ENCODE measurements around the gene PSMD9.
"Not testable (repeated sequence)": the region's sequence is repeated elsewhere in the genome, so short reads cannot be mapped to it uniquely, and the experiment has no call there.

PSMD9 gene

DNA sequence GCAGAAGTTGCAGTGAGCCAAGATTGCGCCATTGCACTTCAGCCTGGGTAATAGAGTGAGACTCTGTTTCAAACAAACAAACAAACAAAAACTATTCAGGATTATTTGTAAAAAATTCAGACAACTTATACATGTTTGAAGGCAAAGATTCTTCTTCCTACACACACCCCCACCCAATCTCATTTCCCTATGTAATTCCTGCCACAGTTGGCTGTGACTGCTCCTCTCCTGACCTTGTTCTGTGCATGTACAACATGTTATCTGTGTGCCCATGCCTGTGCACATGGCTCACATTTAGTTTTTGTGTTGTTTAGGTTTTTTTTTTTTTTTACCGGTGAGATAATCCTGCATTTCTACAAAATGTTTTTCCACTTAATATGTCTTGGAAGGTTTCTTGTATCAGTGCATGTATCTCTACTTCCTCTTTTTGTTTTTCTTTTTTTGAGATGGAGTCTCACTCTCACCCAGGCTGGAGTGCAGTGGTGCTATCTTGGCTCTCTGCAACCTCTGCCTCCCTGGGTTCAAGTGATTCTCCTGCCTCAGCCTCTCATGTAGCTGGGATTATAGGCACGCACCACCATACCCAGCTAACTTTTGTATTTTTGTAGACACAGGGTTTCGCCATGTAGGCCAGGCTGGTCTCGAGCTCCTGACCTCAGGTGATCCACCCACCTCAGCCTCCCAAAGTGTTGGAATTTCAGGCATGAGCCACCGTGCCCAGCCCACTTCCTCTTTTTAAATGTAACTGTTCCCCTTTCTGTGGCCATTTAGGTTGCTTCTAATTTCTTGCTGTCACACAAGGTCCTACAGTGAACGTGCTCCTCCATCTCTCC, 38.5 kb downstream of the PSMD9 start:
- DNase-seq, result no peak

DNA sequence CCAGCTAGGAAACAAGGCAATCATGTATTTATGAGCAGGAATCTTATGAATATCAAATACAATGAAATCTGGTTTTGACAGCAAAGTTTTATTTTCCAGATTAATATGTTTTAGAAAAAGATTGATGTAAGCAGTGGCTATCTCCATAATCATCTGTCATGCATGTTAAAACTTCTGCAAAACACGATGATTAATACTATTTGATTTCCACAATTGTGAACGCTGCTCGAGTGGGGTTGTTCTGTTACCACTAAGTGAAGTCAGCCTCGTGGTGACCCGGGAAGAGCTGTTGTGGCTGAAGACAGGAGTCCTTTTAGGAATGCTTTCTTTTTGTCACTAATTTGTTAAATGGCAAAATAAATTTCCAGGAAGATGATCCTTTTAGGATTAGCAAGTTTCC, 39.2 kb downstream of the PSMD9 start:
- DNase-seq, result no peak

DNA sequence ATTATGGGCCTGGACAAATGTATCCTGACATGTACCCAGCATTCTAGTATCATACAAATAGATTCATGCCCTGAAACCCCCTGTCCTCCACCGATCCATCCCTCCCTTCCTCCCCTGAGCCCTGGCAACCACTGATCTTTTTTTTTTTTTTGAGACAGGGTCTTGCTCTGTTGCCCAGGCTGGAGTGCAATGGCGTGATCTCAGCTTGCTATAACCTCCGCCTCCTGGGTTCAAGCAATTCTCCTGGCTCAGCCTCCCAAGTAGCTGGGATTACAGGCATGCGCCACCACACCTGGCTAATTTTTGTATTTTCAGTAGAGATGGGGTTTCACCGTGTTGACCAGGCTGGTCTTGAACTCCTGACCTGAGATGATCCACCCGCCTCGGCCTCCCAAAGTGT, 41.0 kb downstream of the PSMD9 start:
- not testable (repeated sequence) for DNase-seq

DNA sequence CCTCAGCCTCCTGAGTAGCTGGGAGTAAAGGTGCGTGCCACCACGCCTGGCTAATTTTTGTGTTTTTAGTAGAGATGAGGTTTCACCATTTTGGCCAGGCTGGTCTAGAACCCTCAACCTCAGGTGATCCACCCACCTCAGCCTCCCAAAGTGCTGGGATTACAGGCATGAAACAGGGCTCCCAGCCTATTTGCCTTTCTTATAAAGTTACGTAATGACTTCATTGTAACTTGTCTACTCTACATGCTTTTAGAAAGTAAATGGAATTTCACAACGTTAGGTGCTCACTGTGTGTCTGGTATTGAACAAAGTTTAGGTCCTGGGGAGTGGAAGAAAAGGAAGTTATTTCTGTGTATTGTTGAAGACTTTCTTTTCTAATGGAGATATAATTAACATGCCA, 42.3 kb downstream of the PSMD9 start:
- no peak for DNase-seq

DNA sequence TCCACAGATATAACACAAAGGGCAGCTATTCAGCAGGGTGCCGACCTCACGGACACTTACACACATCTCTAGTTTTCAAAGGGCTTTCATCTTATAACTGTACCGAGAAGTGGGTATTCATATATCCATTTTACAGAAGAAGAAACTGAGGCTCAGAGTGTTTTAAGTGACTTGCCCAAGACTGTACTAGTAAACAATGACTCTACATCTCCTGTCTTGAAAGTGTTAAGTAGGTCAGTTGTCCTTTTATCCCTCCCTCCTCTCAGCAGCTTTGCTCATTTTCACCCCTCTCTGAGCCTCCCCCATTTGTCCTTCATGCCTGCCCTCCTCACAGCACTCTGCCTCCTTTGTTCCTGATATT, 43.6 kb downstream of the PSMD9 start:
- DNase-seq, result no peak

DNA sequence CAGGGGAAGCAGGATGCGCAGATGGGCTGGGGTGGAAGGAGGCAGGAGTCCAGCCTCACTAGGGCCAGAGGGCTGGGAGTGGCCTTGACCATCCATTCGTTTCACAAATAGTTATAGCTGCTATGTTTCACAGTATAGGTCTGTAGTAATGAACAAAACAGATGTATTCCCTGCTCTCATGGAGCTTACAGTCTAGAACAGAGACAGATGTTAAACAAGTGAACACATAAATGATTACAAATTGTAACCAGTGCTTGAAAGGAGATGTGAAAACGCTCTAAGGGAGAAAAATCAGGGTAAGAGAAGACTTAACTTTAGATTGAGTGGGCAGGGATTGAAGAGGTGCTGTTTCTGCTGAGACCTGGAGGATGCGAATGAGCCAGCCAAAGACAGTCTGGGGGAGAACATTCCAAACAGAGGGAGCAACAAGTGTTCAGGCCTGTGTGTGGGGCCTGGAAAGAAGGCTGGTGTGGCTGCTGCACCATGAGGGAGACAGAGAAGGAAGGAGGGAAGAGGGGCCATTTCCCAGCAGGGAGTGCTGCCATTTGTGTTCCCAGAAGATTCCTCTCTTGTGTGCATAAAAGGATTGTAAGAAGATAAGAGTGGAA, 44.4 kb downstream of the PSMD9 start:
- DNase-seq, result no peak

DNA sequence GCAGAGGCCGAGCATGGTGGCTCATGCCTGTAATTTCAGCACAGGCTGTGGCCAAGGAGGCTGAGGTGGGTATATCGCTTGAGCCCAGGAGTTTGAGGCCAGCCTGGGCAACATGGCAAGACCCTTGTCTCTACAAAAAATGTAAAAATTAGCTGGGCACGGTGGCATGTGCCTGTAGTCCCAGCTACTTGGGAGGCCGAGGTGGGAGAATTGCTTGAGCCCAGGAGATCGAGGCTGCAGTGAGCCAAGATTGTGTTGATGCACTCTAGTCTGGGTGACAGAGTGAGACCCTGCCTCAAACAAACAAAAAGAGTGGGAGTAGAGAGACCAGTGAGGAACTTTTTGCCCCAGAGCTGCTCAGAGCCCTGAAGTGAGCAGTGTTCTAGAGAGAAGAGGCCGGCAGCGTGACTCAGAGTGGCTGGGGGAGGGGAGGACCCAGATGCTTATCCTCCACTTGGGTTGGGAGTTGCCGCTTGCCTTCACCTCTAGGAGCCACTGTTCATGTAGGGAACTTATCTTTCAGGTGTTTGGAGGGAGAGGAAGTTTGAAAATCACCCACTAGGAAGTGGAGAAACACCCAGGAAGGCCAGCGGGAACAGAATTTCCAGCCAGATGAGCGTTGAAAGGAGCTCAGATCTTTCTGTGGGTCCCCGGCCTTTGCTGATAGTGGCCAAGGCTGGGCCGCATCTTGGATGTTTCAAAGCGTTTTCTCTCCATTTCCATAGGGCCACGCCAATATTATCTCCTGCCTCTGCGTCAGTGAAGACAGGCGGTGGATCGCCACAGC, 45.1 kb downstream of the PSMD9 start:
- DNase-seq, result no peak

DNA sequence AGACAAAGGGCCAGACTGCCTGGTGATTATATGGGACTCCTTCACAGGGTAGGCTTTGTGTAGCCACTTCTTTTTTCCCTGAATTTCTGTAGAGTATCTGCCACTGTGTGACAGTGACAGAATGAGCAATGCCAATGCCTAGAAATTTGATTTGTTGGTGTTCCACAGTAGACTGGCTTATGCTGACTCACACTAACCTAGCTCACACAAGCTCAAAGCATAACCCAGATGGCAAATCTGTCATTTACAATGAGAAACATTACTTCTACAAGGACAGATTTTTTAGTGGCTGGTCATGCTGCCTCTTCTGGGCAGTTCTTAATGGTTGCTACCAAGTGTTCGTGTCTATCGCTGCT, 45.7 kb downstream of the PSMD9 start:
- no peak for DNase-seq

DNA sequence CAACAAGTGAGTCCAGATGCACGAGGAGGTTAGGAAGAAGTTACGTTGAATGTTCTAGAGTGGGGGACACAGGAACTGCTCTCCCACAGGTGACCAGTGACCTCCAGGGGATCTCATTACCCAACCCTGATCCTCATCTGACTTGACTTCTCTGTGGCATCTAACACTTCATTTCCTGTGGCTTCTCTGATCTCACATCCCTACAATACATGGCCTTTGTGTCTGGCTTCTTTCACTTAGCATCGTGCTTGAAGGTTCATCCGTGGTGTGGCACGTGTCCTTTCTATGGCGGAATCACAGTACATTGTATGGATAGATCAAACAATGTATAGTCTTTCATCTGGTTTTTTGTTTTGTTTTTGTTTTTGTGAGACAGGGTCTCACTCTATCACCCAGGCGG, 49.1 kb downstream of the PSMD9 start:
- DNase-seq, result no peak

DNA sequence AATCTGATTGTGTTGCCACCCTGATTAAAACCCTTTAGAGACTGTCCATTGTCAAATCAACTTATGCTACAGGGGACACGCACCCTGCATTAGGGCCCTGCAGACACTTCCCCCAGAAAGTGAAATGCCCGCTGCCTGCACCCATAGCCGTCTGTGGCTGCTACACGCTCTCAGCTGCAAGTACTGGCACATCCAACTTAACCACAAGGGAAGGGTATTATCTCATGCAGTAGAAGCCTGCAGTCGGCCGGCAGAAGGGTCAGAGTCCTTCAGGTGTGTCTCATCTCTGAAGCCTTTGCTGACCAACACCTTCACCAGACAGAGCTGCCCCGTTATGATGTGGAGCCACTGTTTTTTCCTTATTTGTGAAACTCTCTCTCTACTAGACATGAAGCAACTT, 50.6 kb downstream of the PSMD9 start:
- no peak for DNase-seq

DNA sequence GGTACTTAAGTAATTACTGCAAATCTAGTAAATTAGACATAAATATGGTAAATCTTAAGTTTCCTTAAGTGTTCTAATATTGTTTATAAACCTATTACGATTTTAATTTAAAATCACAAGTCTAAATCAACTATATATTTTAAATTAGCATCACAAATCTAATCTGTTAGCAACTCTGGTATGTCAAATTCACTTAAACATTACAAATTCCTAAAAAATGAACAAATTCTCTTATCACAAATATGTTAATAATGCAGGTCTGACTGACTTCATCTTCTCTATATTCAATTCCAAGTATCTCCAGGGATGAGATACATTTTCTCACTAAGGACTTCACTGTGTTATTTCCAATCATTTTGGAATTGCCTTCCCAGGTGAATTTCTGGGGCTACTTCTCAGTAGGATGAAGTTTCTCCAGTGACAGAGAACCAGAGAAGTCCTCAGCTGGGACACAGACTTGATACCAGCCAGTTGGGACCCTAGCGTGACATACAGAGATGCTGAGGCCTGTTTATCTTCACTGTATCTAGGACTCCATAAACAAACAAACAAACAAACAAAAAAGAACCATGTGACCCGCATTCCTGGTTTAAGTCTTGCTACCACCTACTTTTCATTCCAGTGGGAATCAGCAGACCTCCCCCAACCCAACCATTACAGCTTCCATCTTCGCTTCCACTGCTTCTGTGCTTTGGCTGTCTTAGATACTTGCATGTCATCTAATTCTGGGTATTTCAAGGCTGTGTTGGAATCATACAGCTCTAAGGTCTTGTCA, 51.6 kb downstream of the PSMD9 start:
- no peak for DNase-seq

DNA sequence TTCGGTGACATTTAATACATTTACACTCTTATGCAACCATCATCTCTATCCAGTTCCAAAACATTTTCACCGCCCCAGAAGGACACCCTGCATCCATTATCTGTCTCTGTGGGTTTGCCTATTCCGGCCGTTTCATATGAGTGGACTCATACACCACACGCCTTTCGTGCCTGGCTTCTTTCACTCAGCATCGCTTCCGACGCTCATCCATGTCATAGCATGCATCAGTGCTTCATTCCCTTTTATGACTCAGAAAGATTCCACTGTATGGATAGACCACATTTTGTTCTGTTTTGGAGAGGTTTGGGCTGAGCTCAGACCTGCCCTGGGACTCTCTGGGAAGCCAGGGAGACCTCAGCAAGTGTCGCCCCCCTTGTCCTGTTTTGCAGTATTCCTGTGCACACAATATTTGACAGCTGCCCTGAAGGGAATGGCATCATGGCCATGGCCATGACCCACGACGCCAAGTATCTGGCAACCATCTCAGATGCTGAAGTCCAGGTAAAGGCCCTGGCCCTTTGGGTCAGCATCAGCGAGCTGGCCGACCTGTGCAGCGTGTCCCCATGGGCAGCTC, 53.6 kb downstream of the PSMD9 start:
- DNase-seq, result no peak

DNA sequence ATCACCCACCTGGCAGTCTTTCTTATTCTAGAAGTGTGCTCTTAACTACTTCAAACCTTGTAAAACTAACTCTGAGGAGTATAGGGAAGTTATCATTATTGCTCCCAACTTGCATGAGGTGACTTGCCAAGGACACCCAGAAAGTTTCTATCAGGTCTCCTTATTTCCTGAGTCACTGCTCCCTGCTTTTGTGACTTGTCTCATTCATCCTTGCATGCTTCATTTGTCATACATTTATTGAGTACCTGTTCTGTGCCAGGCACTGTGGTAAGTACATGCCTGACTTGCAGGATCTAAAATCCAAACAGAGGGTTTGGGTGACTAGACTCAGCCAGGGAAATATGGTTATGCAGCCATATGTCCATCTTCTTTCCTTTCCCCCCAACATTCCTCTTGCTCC, 55.3 kb downstream of the PSMD9 start:
- DNase-seq, result no peak

DNA sequence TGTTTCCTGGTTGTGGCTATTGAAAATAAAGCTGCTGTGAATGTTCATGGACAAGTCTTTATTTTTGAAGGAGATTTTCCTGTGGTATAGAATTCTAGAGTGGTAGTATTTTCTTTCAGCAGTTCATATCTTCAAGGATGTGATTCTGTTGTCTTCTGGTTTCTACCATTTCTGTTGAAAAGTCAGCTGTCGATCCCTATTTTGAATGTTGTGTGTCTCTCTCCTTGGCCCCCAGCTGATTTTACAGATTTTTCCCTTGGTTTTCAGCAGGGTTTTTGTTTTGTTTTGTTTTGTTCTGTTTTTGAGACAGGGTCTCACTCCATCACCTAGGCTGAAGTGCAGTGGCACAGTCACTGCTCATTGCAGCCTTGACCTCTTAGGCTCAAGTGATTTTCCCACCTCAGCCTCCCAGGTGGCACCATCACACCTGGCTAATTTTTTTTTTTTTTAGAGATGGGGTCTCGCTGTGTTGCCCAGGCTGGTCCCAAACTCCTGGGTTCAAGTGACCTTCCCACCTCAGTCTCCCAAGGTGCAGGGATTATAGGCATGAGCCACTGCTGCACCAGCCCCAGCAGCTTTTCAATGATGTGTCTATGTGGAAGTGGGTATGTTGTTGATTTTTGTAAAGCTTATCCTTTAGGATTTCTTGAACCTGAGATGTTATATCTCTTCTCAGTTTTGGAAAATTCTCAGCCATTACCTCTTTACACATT, 57.9 kb downstream of the PSMD9 start:
- DNase-seq, result no peak

DNA sequence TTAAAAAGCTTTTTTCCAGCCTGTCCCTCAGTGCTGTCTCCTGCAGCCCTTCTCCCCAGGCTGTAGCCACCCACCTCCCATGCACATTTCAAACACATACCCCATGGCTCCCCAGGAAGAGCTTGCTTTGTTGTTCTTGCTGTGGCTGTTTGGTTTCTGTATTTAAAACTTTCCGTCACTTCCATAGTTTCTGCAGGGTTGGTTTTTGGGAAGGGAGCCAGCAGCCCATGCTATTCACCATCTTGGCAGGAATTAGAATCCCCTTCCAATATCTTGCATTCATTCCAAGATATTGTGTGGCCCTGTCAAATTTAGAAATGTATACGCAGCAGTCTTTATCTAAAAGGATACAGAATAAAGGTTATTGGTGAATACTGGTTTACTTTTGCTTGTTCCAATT, 59.4 kb downstream of the PSMD9 start:
- DNase-seq, result no peak

DNA sequence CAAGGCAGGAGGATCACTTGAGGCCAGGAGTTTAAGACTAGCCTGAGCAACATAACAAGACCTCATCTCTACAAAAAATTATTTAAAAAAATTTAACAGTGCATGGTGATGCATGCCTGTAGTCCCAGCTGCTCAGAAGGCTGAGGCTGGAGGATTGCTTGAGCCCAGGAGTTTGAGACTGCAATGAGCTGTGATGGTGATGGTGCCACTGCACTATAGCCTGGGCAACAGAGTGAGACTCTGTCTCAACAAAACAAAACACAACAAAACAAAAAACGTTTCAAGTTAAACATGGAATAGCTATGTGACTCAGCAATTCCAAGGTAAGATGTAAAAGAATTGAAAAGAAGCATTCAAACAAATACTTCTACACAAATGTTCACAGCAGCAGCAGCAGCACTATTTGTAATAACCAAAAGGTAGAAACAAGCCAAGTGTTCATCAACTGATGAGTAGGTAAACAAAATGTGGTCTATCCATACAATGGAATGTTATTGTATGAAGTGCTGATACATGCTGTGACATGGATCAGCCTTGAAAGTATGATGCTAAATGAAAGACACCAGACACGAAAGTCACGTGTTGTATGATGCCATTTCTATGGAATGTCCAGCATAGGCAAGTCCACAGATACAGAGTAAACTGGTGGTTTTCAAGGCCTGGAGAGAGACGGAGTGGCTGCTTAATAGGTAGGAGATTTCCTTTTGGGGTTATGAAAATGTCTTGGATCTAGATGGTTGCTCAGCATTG, 61.2 kb downstream of the PSMD9 start:
- DNase-seq, result no peak

DNA sequence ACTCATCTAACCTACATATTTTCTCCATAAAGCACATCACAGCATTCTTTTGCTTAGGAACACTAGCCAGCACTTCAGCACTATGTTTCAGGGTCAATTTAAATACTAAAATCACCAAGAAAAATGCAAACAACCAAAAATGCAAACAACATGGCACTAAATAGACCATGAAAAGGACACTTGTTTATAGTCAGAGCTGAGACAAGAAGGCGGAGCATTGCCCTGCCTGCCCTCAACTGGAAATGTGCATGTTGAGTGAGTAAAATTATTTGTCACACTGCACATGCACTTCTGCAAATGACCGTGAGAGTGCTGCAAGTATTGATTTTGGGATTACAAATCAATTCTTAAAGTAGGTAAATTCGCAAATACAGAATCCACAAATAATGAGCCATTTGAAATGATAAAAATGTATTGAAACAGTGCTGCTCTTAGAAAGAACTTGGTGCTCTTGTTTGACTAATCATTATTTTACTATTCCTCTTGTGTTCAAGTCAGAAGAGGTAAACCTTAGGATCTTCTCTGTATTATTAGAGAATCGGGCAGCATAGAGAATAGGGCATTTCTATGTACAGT, 64.6 kb downstream of the PSMD9 start:
- no peak for DNase-seq

DNA sequence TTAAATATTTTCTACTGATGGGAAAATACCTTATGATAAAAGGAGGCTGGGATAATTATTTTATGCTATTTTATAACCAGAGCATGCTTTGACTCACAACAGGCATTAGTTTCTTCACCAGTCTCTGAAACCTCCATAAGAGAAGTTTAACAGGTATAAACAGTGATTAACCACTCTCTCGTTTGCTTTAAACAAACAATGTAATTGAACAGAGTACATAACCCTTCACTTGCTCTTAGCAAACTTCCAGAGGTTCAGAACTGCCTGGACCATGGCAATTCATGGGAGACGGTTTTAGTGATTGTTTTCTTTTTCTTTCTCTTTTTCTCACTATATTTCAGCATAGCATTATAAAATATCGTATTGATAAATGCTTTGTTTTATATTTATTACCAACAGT, 65.1 kb downstream of the PSMD9 start:
- DNase-seq, result no peak

DNA sequence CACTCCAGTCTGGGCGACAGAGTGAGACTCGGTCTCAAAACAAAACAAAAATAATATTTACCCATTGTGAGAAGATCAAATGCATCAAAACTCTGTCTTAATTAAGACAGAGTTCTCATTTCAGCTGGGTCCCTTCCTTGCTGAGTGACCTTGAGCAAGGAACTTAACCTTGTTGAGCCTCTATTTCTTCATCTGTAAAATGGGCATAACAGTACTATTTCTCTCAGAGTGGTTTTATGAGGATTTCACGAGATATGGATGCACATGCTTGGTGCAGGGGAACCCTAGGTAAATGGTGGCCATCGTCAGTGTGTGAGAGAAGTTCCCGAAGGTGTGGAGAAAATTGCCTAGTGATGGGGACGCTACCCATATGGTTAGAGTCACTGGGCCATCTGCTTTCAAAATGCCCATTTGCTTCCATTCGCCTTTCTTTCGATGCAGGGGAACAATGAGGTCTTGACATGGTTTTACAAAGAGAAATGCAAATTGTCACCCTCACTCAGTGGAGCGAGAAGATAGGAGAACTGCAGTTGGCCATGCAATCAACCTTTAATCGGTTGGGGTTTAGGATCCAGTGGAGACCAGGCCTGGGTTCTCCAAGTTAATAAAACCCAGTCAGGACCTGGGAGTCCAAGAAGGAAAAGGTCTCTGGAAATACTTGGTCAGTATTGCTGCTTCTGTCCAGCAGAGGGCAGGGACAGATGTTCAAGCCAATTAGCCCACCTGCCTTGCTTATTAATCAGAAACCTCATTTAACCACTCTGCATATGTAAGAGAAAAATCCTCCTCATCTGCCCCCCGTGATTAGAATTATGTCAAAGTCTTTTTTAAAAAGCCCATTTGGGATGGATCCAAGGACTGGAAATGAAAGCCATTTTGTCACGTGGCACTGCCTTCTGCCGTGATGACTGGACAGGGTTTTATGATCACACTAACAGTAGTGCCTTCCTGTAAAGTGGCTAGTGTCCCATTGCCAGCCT, 67.0 kb downstream of the PSMD9 start:
- DNase-seq, result no peak

Measured in NCI-H187 treated with DMSO at 0.1 percent for 48 hours (cell line).